ENCODE data around the gene TACO1.

DNA sequence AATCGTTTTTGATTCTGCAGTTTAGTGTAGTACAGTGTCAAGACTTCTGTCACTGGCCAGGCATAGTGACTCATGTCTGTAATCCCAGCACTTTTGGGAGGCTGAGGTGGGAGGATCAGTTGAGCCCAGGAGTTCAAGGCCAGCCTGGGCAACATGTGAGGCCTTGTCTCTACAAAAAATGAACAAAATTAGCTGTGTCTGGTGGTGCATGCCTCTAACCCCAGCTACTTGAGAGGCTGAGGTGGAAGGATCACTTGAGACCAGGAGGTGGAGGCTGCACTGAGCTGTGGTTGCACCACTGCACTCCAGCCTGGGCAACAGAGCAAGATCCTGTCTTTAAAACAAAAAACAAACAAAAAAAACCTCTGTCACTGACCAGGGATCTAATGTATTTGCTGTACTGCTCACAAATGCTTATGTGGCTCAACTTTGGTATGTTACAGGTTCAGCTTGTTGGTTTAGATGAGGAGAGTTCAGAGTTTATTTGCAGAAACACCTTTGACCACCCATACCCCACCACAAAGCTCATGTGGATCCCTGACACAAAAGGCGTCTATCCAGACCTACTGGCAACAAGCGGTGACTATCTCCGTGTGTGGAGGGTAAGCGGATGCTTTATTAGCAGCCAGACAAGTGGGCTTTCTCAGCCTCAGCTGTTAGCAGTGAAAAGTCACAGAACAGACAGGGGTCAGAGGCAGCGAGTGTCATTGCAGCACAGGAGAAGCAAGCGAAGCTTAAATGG, 22.5 kb upstream of the TACO1 start:
- no peak for TF ChIP-seq EZH2 (IDR thresholded peaks at IDR 0.05)
- TF ChIP-seq POLR2AphosphoS5 (IDR thresholded peaks at IDR 0.05; ENCODE audit: borderline replicate concordance, low read depth, low read length) = no peak

Measured in SK-N-MC (cell line).